ENCODE results near the gene FGGY. TPM values are rescaled to one million over a fixed set of nuclear protein-coding genes. Genes with fewer than 3 reads are reported as not detected.

FGGY gene
- total and polyA plus RNA-seq, 2 donors (not counting 3 experiments of a cell fraction or from before 2014, with no cell fraction given) = 5.6 to 6.4 TPM

GRCh38 chr1:59509341-59509875 is 212.5 kb downstream of the FGGY start:
- FAIRE-seq (no peak), DNase-seq (ENCODE audit: low read depth, low spot score) (no peak)
- Histone ChIP-seq H3K9ac (replicated peaks; ENCODE audit: extremely low read depth, insufficient read depth, low read length) (no peak overlapping the region), H3K4me2 (ENCODE audit: insufficient read depth, low read length) (no peak overlapping the region), H3K9me3 (replicated peaks; ENCODE audit: control insufficient read depth, insufficient read depth, low read length) (no peaks in the 10 kb centered on the region), H2AFZ (ENCODE audit: low read depth, low read length) (no peak overlapping the region), H3K4me3 (replicated peaks in 1 of 3; ENCODE audit: insufficient read depth in 1 of 3, low read depth in 1 of 3, low read length in 3 of 3) (no peak overlapping the region), H3K4me1 (ENCODE audit: control insufficient read depth, extremely low read depth, insufficient read depth, low read length) (no peaks in the 10 kb centered on the region), H3K36me3 (ENCODE audit: control insufficient read depth in 2 of 2, extremely low read depth in 1 of 2, insufficient read depth in 2 of 2, low read length in 2 of 2) (no peaks in the 10 kb centered on the region), H4K20me1 (replicated peaks; ENCODE audit: control insufficient read depth, extremely low read depth, insufficient read depth, low read length) (no peaks in the 10 kb centered on the region), H3K27me3 (ENCODE audit: control insufficient read depth in 2 of 2, insufficient read depth in 2 of 2, low read length in 2 of 2) (no peaks in the 10 kb centered on the region), H3K27ac (ENCODE audit: insufficient read depth, low read depth, low read length) (no peak overlapping the region), H3K79me2 (ENCODE audit: control insufficient read depth, insufficient read depth, low read length) (no peaks in the 10 kb centered on the region), H3K9me1 (replicated peaks; ENCODE audit: control insufficient read depth, extremely low read depth, insufficient read depth, low read length) (no peaks in the 10 kb centered on the region)
- ChIA-PET CTCF (no interaction called here), POLR2A (no interaction called here)
- dilution Hi-C loops (cut with MboI; ENCODE audit: extremely low pct_ligation_motif_present, low sequenced_read_pairs) (no loop called here), intact Hi-C loops (cut with micrococcal nuclease) (no loop called here)
- TF ChIP-seq GATA2 (IDR thresholded peaks at IDR 0.05; ENCODE audit: insufficient read depth, insufficient read length, low read depth, low read length) (no peak), CTCF (IDR thresholded peaks at IDR 0.05; ENCODE audit: extremely low read depth in 1 of 2, insufficient read depth in 1 of 2, low read depth in 1 of 2, low read length in 2 of 2) (no peak), MAX (IDR thresholded peaks at IDR 0.05; ENCODE audit: insufficient read depth, insufficient read length) (no peak), MYC (IDR thresholded peaks at IDR 0.05; ENCODE audit: low read depth, low read length) (no peak), EZH2 (IDR thresholded peaks at IDR 0.05; ENCODE audit: borderline replicate concordance, low read depth, low read length, severe bottlenecking) (no peak), POLR2AphosphoS5 (IDR thresholded peaks at IDR 0.05; ENCODE audit: insufficient read depth, low read depth, low read length) (no peak), POLR2A (IDR thresholded peaks at IDR 0.05; ENCODE audit: low read depth, low read length) (no peak), FOS (IDR thresholded peaks at IDR 0.05; ENCODE audit: borderline replicate concordance, insufficient read depth, low read length) (no peak), JUN (IDR thresholded peaks at IDR 0.05; ENCODE audit: borderline replicate concordance, insufficient read depth, insufficient read length, low read depth) (no peak)
- BruUV-seq (replicated peaks) = no TSS peak

Measured in endothelial cell of umbilical vein (primary cell).